ENCODE results near the gene CD93. TPM values are rescaled to one million over a fixed set of nuclear protein-coding genes. Genes with fewer than 3 reads are reported as not detected.

The CD93 gene, protein sequence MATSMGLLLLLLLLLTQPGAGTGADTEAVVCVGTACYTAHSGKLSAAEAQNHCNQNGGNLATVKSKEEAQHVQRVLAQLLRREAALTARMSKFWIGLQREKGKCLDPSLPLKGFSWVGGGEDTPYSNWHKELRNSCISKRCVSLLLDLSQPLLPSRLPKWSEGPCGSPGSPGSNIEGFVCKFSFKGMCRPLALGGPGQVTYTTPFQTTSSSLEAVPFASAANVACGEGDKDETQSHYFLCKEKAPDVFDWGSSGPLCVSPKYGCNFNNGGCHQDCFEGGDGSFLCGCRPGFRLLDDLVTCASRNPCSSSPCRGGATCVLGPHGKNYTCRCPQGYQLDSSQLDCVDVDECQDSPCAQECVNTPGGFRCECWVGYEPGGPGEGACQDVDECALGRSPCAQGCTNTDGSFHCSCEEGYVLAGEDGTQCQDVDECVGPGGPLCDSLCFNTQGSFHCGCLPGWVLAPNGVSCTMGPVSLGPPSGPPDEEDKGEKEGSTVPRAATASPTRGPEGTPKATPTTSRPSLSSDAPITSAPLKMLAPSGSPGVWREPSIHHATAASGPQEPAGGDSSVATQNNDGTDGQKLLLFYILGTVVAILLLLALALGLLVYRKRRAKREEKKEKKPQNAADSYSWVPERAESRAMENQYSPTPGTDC
- 100 to 1,000 TPM in 1 of 9 donors, 10 to 100 TPM in 8; 29.6 to 110 (median 45.7) TPM for total RNA-seq
- polyA plus RNA-seq, result 10 to 100 TPM in 1 of 2 donors, 1 to 10 TPM in 1; 9.2 to 40.2 TPM
- long read RNA-seq, donor 1, full-length matches to known transcripts, result 7 of 18 reads
- long read RNA-seq, donor 1, partial matches to known transcripts, result 0 of 18 reads
- long read RNA-seq, donor 1, other reads (novel, unspliced or antisense), result 11 of 18 reads
- long read RNA-seq, donor 2, full-length matches to known transcripts, result 19 of 40 reads
- long read RNA-seq, donor 2, partial matches to known transcripts, result 0 of 40 reads
- long read RNA-seq, donor 2, other reads (novel, unspliced or antisense), result 21 of 40 reads
- long read RNA-seq, donor 3, full-length matches to known transcripts, result 20 of 34 reads
- long read RNA-seq, donor 3, partial matches to known transcripts, result 0 of 34 reads
- long read RNA-seq, donor 3, other reads (novel, unspliced or antisense), result 14 of 34 reads

DNA sequence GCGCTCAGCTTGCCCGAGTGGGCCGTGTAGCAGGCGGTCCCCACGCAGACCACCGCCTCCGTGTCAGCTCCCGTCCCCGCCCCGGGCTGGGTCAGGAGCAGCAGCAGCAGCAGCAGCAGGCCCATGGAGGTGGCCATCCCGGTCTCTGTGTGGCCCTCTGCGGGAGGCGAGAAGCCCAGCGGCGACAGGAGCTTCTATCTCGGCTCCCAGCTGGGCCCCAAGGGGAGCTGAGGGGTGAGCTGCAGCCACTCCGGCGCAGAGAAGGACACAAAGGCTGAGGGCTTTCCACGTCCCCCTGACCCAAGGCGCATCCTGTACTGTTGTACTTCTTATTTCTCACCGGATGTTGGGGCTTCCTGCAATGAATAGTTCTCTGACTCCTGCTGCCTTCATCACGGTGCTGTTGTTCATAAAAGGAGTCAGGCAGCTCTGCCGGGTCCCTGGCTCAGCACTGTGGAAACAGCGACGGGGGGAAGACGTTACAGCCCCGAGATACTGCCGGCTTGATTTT is at the start of gene CD93:
CD93 (minus strand) TSS at position 269 of the 511 bp plus-strand sequence; CDS start at position 137, 132 bp downstream.
- peaks cover 0 to 6% (median 0%) of the 10 kb centered on the region in 9 donors for H3K36me3 ChIP-seq
- intact Hi-C loops (cut with DNase I), result loop anchor here in 6 of 10 donors (1.0 to 10.0 kb wide), 7 partner anchors 46 to 93 kb away; no protein-coding TSS in a partner anchor

DNA sequence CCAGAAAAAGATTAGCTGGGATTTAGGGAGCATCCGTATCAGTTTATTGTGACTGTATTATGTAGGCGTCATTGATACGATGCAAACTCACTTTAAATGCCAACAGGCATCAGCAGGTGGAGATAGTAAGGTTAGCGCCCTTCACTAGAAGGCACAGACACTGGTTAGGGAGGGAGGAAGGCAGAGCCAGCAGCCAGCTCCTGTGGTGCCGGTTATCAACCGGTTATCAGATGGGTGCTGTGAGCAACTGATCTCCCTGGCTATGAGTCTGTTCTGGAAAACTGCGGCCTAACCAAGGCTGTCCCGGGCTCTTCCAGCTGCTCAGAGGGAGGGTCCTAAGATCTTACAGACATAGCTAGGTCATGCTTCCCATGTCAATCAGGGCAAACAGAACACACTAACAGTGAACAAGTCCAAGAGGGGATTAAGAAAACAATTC is 47.5 kb upstream of the CD93 start:
- intact Hi-C loops (cut with DNase I), result loop anchor here in 5 of 10 donors (2.0 to 10.0 kb wide), 4 partner anchors 19 to 81 kb away; partner anchors contain the start of gene CD93 (in 4 of the 5)
- no peak overlapping the region for H3K4me3 ChIP-seq
- DNase-seq (peak in 1 of 5 donors; percentile 3), ATAC-seq (no peak)
- TF ChIP-seq POLR2A (IDR thresholded peaks at IDR 0.05) (no peak), CTCF (IDR thresholded peaks at IDR 0.05) (no peak)
- H3K36me3 ChIP-seq, result no peaks in the 10 kb centered on the region
- 57 to 67% (median 63%) methylated on average over 8 of the region's 8 CpGs for WGBS, 4 donors
- H3K27ac ChIP-seq, result peak overlapping the region in 11 of 12 donors; percentile 5 to 85 (median 77)
- no peaks in the 10 kb centered on the region for H3K9me3 ChIP-seq
- no peaks in the 10 kb centered on the region for H3K27me3 ChIP-seq
- peaks cover 3 to 82% (median 40%) of the 10 kb centered on the region in 12 donors for H3K4me1 ChIP-seq

More for the DNA sequence above, at the start of gene CD93:
- Histone ChIP-seq H3K27ac (peak within 1 kb of the TSS; percentile 81 to 99 (median 97)), H3K9me3 (no peaks in the 10 kb centered on the region), H3K4me3 (peak within 1 kb of the TSS; percentile 27 to 70 (median 60)), H3K27me3 (no peaks in the 10 kb centered on the region), H3K4me1 (peaks cover 0 to 54% (median 25%) of the 10 kb centered on the region in 12 donors)
- ATAC-seq (peak; percentile 59 to 83 (median 74)), DNase-seq (peak; percentile 64 to 78 (median 76))
- WGBS, 4 donors, result 34 to 45% (median 42%) methylated on average over 26 to 28 of the region's 28 CpGs
- no peak for TF ChIP-seq CTCF (IDR thresholded peaks at IDR 0.05)
- TF ChIP-seq POLR2A (IDR thresholded peaks at IDR 0.05), result peak in 1 of 2 donors; percentile 53

DNA sequence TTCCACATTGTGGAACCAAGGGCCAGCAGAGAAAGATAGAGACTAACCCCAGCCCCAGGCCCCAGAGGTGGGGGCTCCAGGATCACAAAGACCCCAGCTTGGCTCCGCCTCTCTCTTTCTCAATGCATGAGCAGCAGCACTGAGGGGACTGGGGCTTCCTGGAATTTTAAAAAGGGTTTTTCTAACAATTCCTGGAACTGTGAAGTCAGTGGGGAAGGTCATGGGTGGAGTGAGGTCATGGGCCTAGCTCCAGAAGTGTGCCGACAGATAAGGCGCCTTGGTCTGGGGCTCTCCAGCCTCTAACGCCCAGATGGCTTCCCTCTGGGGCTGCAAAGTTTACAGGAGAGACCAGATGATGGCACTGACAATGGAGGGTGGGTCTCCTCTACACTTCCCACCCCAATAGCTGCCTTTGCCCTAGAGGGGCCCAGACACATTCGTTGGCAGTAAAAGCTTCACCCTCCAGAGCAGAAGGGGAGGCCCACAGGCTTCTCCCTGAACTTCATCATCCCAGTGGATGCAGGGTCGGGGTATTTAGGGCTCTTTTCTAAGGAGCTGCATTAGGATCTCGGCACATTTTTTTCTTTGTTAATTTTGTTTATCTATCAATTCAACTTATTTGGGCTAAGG is 46.9 kb upstream of the CD93 start:
- Histone ChIP-seq H3K4me1 (peaks cover 3 to 86% (median 41%) of the 10 kb centered on the region in 12 donors), H3K36me3 (no peaks in the 10 kb centered on the region), H3K27ac (peak overlapping the region; percentile 23 to 86 (median 76)), H3K27me3 (no peaks in the 10 kb centered on the region), H3K9me3 (no peaks in the 10 kb centered on the region), H3K4me3 (peak overlapping the region in 1 of 12 donors; percentile 3)
- 44 to 61% (median 58%) methylated on average over 7 of the region's 7 CpGs for WGBS, 4 donors
- intact Hi-C loops (cut with DNase I), result loop anchor here in 5 of 10 donors (2.0 to 10.0 kb wide), 4 partner anchors 20 to 81 kb away; partner anchors contain the start of gene CD93 (in 4 of the 5)
- DNase-seq, result peak in 4 of 5 donors; percentile 70 to 80 (median 74)
- peak; percentile 62 to 90 (median 79) for ATAC-seq
- TF ChIP-seq POLR2A (IDR thresholded peaks at IDR 0.05), result no peak
- no peak for TF ChIP-seq CTCF (IDR thresholded peaks at IDR 0.05)

All from heart left ventricle (tissue), 16 donors.